GM18505 (cell line): ENCODE measurements around the gene ZSWIM5.
"Not testable (repeated sequence)": the region's sequence is repeated elsewhere in the genome, so short reads cannot be mapped to it uniquely, and the experiment has no call there.

Experiments used
- ATAC-seq: cut with Tn5 transposase; IDR thresholded peaks from one replicate; pipeline ENCODE4 v1.9.1; 2021; ENCODE audit not compliant: unreplicated experiment
- POLR2A ChIP-seq: IDR thresholded peaks from 4 replicates; pipeline ENCODE4 v1.6.1; 2011; ENCODE audit warnings: borderline replicate concordance; ENCODE audit not compliant: insufficient read depth, insufficient read length; ENCODE audit errors: extremely low read depth

ZSWIM5 gene

DNA sequence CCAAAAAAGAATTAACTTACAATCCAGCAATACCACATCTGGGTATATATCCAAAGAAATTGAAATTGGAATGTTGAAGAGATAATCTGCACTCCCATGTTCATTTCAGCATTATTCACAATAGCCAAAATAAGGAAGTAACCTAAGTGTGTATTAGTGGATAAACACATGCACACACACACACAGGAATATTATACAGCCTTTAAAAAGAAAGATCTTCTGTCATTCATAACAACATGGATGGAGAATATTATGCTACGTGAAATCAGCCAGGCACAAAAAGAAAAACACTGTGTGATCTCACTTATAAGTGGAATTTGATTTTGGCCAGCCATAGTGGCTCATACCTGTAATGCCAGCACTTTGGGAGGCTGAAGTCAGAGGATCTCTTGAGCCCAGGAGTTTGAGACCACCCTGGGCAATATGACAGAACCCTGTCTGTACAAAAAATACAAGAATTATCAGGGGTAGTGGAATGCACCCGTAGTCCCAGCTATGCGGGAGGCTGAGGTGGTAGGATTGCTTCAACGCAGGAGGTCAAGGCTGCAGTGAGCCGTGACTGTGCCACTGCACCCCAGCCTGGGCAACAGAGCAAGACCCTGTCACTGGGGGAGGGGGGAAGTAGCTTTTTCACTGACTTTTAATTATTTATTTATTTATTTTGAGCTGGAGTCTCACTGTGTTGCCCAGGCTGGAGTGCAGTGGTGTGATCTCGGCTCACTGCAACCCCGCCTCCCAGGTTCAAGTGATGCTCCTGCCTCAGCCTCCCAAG is 210.8 kb downstream of the ZSWIM5 start:
- no peak for ATAC-seq

GRCh38 chr1:44994309-44994898 is 212.0 kb downstream of the ZSWIM5 start:
- no peak for TF ChIP-seq POLR2A
- ATAC-seq, result no peak

More for the DNA sequence above, 210.8 kb downstream of the ZSWIM5 start:
- no peak for TF ChIP-seq POLR2A

GRCh38 chr1:44988531-44989156 is 217.8 kb downstream of the ZSWIM5 start:
- ATAC-seq, result no peak
- no peak for TF ChIP-seq POLR2A

- no peak for TF ChIP-seq POLR2A
- ATAC-seq, result no peak
Observed at GRCh38 chr1:44985747-44986359, 220.6 kb downstream of the ZSWIM5 start.

DNA sequence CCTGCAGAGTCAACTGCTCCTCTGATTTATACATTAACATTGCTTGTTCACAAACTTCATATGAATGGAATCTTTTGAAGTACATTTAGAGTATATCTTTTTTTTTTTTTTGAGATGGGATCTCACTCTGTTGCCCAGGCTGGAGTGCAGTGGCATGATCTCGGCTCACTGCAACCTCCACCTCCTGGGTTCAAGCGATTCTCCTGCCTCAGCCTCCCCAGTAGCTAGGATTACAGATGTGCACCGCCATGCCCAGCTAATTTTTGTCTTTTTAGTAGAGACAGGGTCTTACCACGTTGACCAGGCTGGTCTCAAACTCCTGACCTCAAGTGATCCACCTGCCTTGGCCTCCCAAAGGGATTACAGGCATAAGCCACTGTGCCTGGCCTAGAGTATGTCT is 229.0 kb downstream of the ZSWIM5 start:
- not testable (repeated sequence) for ATAC-seq

- no peak for ATAC-seq
Observed at GRCh38 chr1:44976252-44976651, 230.2 kb downstream of the ZSWIM5 start.

DNA sequence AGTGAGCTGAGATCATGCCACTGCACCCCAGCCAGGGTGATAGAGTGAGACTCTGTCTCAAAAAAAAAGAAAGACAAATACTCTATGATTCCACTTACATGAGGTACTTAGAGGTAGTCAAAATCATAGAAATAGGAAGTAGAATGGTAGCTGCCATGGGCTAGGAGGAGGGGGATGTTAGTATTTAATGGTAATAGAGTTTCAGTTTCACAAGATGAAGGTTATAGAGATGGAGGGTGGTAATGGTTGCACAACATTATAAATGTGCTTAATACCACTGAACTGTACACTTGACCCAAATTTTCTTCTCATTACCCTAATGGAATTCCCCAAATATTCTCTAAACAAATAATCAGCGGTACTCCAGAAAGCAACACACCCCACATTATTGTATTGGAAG is 232.8 kb downstream of the ZSWIM5 start:
- no peak for TF ChIP-seq POLR2A
- ATAC-seq, result no peak

More at GRCh38 chr1:44976252-44976651, 230.2 kb downstream of the ZSWIM5 start:
- no peak for TF ChIP-seq POLR2A

GRCh38 chr1:44970317-44970716 is 236.1 kb downstream of the ZSWIM5 start:
- ATAC-seq, result no peak
- no peak for TF ChIP-seq POLR2A
